KMS-11 (cell line): ENCODE results near the gene APLP2.

Experiments
- H2AFZ ChIP-seq: fragments of 200-600 bp; sonication (generic); 2 replicates; pipeline ENCODE4 v1.6.1; 2016; ENCODE audit warnings: antibody characterized with exemption, mixed run types, low read depth
- H3K27ac ChIP-seq: fragments of 200-600 bp; sonication (generic); 2 replicates; pipeline ENCODE4 v1.6.1; 2016; ENCODE audit warnings: mild to moderate bottlenecking, mixed run types
- H3K27me3 ChIP-seq: fragments of 200-600 bp; sonication (generic); 2 replicates; pipeline ENCODE4 v1.6.1; 2017; ENCODE audit warnings: mild to moderate bottlenecking, low read depth, mixed run types, moderate library complexity; ENCODE audit not compliant: insufficient read depth
- H3K36me3 ChIP-seq: fragments of 200-600 bp; sonication (generic); 2 replicates; pipeline ENCODE4 v1.6.1; 2017; ENCODE audit warnings: mild to moderate bottlenecking, mixed run types; ENCODE audit not compliant: insufficient read depth
- H3K4me1 ChIP-seq: fragments of 200-600 bp; sonication (generic); 2 replicates; pipeline ENCODE4 v1.6.1; 2016; ENCODE audit warnings: mild to moderate bottlenecking, low read depth, mixed run types; ENCODE audit not compliant: poor library complexity, severe bottlenecking
- H3K4me2 ChIP-seq: fragments of 200-600 bp; sonication (generic); 2 replicates; pipeline ENCODE4 v1.7.0; 2016; ENCODE audit warnings: mild to moderate bottlenecking, mixed run types
- H3K4me3 ChIP-seq: fragments of 200-600 bp; sonication (generic); IDR thresholded peaks from 2 replicates; pipeline ENCODE4 v1.6.1; 2017; ENCODE audit warnings: low read depth, low read length, mixed read lengths; ENCODE audit not compliant: insufficient read depth
- H3K79me2 ChIP-seq: fragments of 200-600 bp; sonication (generic); 2 replicates; pipeline ENCODE4 v1.6.1; 2016; ENCODE audit warnings: low read depth, mixed run types; ENCODE audit not compliant: insufficient read depth
- H3K9ac ChIP-seq: fragments of 200-600 bp; sonication (generic); 2 replicates; pipeline ENCODE4 v1.6.1; 2016; ENCODE audit warnings: mild to moderate bottlenecking, mixed run types
- H4K20me1 ChIP-seq: fragments of 200-600 bp; sonication (generic); 2 replicates; pipeline ENCODE4 v1.6.1; 2016; ENCODE audit warnings: mild to moderate bottlenecking, mixed run types; ENCODE audit not compliant: insufficient read depth
- CTCF ChIP-seq: fragments of 200-600 bp; sonication (generic); conservative IDR thresholded peaks from 2 replicates; pipeline ENCODE4 v1.6.1; 2017; ENCODE audit warnings: low read depth, mild to moderate bottlenecking, antibody characterized with exemption, low read length, moderate library complexity, mixed read lengths

Gene APLP2

GRCh38 chr11:130037881-130038585 is 31.7 kb upstream of the APLP2 start:
- no peaks in the 10 kb centered on the region for H3K79me2 ChIP-seq

GRCh38 chr11:130040281-130040940 is 29.3 kb upstream of the APLP2 start:
- Histone ChIP-seq H4K20me1 (no peaks in the 10 kb centered on the region), H3K36me3 (no peaks in the 10 kb centered on the region), H3K79me2 (no peaks in the 10 kb centered on the region), H3K4me3 (no peak overlapping the region), H3K4me2 (no peak overlapping the region), H3K9ac (no peak overlapping the region), H2AFZ (no peak overlapping the region), H3K27me3 (no peaks in the 10 kb centered on the region), H3K27ac (no peak overlapping the region), H3K4me1 (peaks cover 28% of the 10 kb centered on the region)
- no peak for TF ChIP-seq CTCF

More at GRCh38 chr11:130037881-130038585, 31.7 kb upstream of the APLP2 start:
- Histone ChIP-seq H3K4me1 (peaks cover 28% of the 10 kb centered on the region), H3K9ac (peak overlapping the region; percentile 53), H3K27ac (peak overlapping the region; percentile 88), H3K27me3 (no peaks in the 10 kb centered on the region), H2AFZ (peak overlapping the region; percentile 78; the same call in 1 of the 2 replicates), H4K20me1 (no peaks in the 10 kb centered on the region), H3K4me3 (no peak overlapping the region), H3K4me2 (peak overlapping the region; percentile 85), H3K36me3 (no peaks in the 10 kb centered on the region)
- no peak for TF ChIP-seq CTCF

DNA sequence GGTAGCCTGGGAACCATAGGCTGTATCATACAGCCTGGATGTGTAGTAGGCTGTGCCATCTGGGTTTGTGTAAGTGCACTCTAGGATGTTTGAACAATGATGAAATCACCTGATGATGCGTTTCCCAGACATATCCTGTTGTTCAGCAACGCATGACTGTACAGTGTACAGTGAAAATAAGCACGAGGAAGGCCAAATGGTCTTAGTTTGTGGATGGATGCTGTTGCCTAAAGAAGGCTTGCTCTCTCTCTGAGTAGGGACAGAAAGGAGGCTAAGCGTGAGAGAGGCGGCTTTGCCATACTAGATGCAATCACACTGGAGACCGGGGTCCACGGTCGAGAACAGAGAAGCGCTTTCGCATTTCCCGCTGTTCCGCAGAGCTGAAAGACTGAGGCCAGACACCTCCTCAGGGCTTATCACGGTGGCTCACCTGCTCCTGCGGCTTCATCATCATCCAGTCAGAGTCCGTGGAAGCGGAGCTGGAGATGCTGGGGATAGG is 27.6 kb upstream of the APLP2 start:
- no peaks in the 10 kb centered on the region for H4K20me1 ChIP-seq
- no peak for TF ChIP-seq CTCF
- no peak overlapping the region for H3K27ac ChIP-seq
- no peak overlapping the region for H3K4me3 ChIP-seq
- H3K4me1 ChIP-seq = peaks cover 24% of the 10 kb centered on the region
- no peaks in the 10 kb centered on the region for H3K27me3 ChIP-seq
- no peaks in the 10 kb centered on the region for H3K36me3 ChIP-seq
- no peaks in the 10 kb centered on the region for H3K79me2 ChIP-seq
- H3K4me2 ChIP-seq = no peak overlapping the region
- H3K9ac ChIP-seq = no peak overlapping the region
- no peak overlapping the region for H2AFZ ChIP-seq

GRCh38 chr11:130043575-130043974 is 26.1 kb upstream of the APLP2 start:
- Histone ChIP-seq H3K79me2 (no peaks in the 10 kb centered on the region), H3K9ac (no peak overlapping the region), H3K4me1 (peaks cover 10% of the 10 kb centered on the region), H4K20me1 (no peaks in the 10 kb centered on the region), H3K36me3 (no peaks in the 10 kb centered on the region), H3K27me3 (no peaks in the 10 kb centered on the region), H3K27ac (no peak overlapping the region), H3K4me3 (no peak overlapping the region), H2AFZ (no peak overlapping the region), H3K4me2 (no peak overlapping the region)
- TF ChIP-seq CTCF = no peak
